A549 (cell line): ENCODE measurements around the gene SIRT4. TPM values are rescaled to one million over a fixed set of nuclear protein-coding genes. Genes with fewer than 3 reads are reported as not detected.

Source experiments
- ATAC-seq, 2 experiments: fragments of 200-7000 bp in 1 of 2; fragments of >200 bp in 1 of 2; cut with Nextera tagmentation in 1 of 2; cut with Tn5 transposase in 1 of 2; 3 replicates each; pipeline versions ENCODE4 v1.8.0 to v1.9.1; 2018 to 2020; ENCODE audit warnings: mild to moderate bottlenecking in 1 of 2, moderate library complexity in 1 of 2
- CTCF ChIA-PET: fragments of 300-600 bp; sonication (Branson Sonifier 250); formaldehyde crosslinking; extraction: SDS; loops from one replicate; lab custom pipeline; 2021; ENCODE audit warnings: antibody characterized with exemption, inconsistent platforms; lab: Yijun Ruan, JAX
- POLR2A ChIA-PET: fragments of 350-600 bp; formaldehyde crosslinking; extraction: SDS; loops from one replicate; lab custom pipeline; 2021; ENCODE audit warnings: antibody characterized with exemption, inconsistent platforms; lab: Yijun Ruan, JAX
- DNase-seq, 2 experiments: peaks; one replicate each; pipeline versions ENCODE4 v3.0.0 to v3.0.0-alpha.2; 2011 to 2016; ENCODE audit warnings: low read depth in 1 of 2, low spot score in 1 of 2
- FAIRE-seq: peaks from 2 replicates; lab custom pipeline; 2011; peaks lifted over from hg19 to GRCh38; lab: Jason Lieb, UNC
- H3K27ac ChIP-seq, 2 experiments: fragments of >200 bp; sonication (Bioruptor Twin); formaldehyde crosslinking; 3 replicates each; pipeline ENCODE4 v1.5.1; 2016 to 2017
- H3K4me1 ChIP-seq: fragments of >200 bp; sonication (Bioruptor Twin); formaldehyde crosslinking; 3 replicates; pipeline ENCODE4 v1.6.1; 2016
- H3K4me2 ChIP-seq: fragments of >200 bp; sonication (Bioruptor Twin); formaldehyde crosslinking; 3 replicates; pipeline ENCODE4 v1.6.1; 2016
- H3K4me3 ChIP-seq: fragments of >200 bp; sonication (Bioruptor Twin); formaldehyde crosslinking; 3 replicates; pipeline ENCODE4 v1.5.1; 2016
- H3K9me3 ChIP-seq: fragments of >200 bp; sonication (Bioruptor Twin); formaldehyde crosslinking; 3 replicates; pipeline ENCODE4 v1.6.1; 2016
- ATOH8 ChIP-seq: fragments of 250-450 bp; sonication (Bioruptor Pico); IDR thresholded peaks from 2 replicates; pipeline ENCODE4 v1.5.0; 2020; ENCODE audit warnings: low read depth, mild to moderate bottlenecking, moderate library complexity
- BCL3 ChIP-seq: fragments of >200 bp; sonication (Bioruptor Twin); formaldehyde crosslinking; IDR thresholded peaks from 3 replicates; pipeline ENCODE4 v1.6.1; 2016
- CEBPB ChIP-seq, 2 experiments: fragments of >200 bp in 1 of 2; sonication (Bioruptor Twin) in 1 of 2; formaldehyde crosslinking in 1 of 2; IDR thresholded peaks; 2 replicates each; pipeline ENCODE4 v1.6.1; 2012 to 2016
- E2F6 ChIP-seq: IDR thresholded peaks from 2 replicates; pipeline ENCODE4 v1.6.1; 2012; ENCODE audit warnings: low read depth, borderline replicate concordance
- EHMT2 ChIP-seq: fragments of 200-600 bp; sonication (generic); IDR thresholded peaks from 2 replicates; pipeline ENCODE4 v1.6.1; 2016; ENCODE audit warnings: antibody characterized with exemption, low read depth, mild to moderate bottlenecking, moderate library complexity
- ESRRA ChIP-seq: fragments of 150-350 bp; IDR thresholded peaks from 2 replicates; pipeline ENCODE4 v1.6.1; 2014; ENCODE audit warnings: mild to moderate bottlenecking, low read length, borderline replicate concordance
- HES2 ChIP-seq: fragments of >200 bp; sonication (Bioruptor Twin); formaldehyde crosslinking; IDR thresholded peaks from 2 replicates; pipeline ENCODE4 v1.6.1; 2016
- MAZ ChIP-seq: fragments of 150-350 bp; IDR thresholded peaks from 2 replicates; pipeline ENCODE4 v1.6.1; 2014; ENCODE audit warnings: antibody characterized with exemption, low read depth, low read length, borderline replicate concordance
- NFE2L2 ChIP-seq: fragments of 150-350 bp; conservative IDR thresholded peaks from 2 replicates; pipeline ENCODE4 v1.6.1; 2014; ENCODE audit warnings: low read length
- NR3C1 ChIP-seq: fragments of >200 bp; sonication (Bioruptor Twin); formaldehyde crosslinking; IDR thresholded peaks from 3 replicates; pipeline ENCODE4 v1.6.1; 2017
- RFX5 ChIP-seq: fragments of 450-650 bp; IDR thresholded peaks from 2 replicates; pipeline ENCODE4 v1.7.1; 2014; ENCODE audit warnings: antibody characterized with exemption, mild to moderate bottlenecking, moderate library complexity
- TP53 ChIP-seq: fragments of 250-450 bp; sonication (Bioruptor Pico); IDR thresholded peaks from 2 replicates; pipeline ENCODE4 v1.5.0; 2021; ENCODE audit warnings: mild to moderate bottlenecking, moderate library complexity
- USF2 ChIP-seq: fragments of 450-650 bp; IDR thresholded peaks from 2 replicates; pipeline ENCODE4 v1.6.1; 2014; ENCODE audit warnings: antibody characterized with exemption
- ZNF302 ChIP-seq: fragments of 250-450 bp; sonication (Bioruptor Pico); IDR thresholded peaks from 2 replicates; pipeline ENCODE4 v1.9.0; 2021; ENCODE audit warnings: inconsistent platforms, mild to moderate bottlenecking, moderate library complexity
- ZSCAN20 ChIP-seq: fragments of 250-450 bp; sonication (Bioruptor Pico); IDR thresholded peaks from 2 replicates; pipeline ENCODE4 v1.8.0; 2022; ENCODE audit warnings: mild to moderate bottlenecking, moderate library complexity
- WGBS: methylation state at CpG from one replicate; pipeline ENCODE4 v1.1.6; 2017; ENCODE audit errors: missing lambda C conversion rate; 5-methylcytosine and 5-hydroxymethylcytosine counted together
- polyA plus RNA-seq, 4 experiments: library from polyadenylated mRNA; depleted of rRNA in 3 of 4; stranded (reverse); fragments of >200 nt; fragmentation: RNase III in 1 of 4; extraction: RNeasy Plus Mini Kit Qiagen cat#74134 plus additional on column Dnase treatment in 1 of 4; gene quantifications; 2 replicates in 3 of 4; 3 replicates in 1 of 4; pipeline ENCODE4 v1.2.3, GENCODE V29; 2011 to 2017

Gene SIRT4
- polyA plus RNA-seq, 2 of the 4 experiments (the other 2 are of a cell fraction): 1.6 TPM

- POLR2A ChIA-PET: interaction anchor here (0.7 to 4.9 kb wide), 26 partner anchors 8 to 384 kb away, joined by 3 to 220 read pairs (median 8); partner anchors contain the start of genes COX6A1, PXN, RAB35 and RPLP0
- Histone ChIP-seq H3K9me3 (no peaks in the 10 kb centered on the region), H3K4me2 (peak overlapping the region; percentile 83), H3K4me3 (peak overlapping the region; percentile 41), H3K4me1 (peaks cover 13% of the 10 kb centered on the region; the same call in 2 of the 3 replicates), H3K27ac (peak overlapping the region; percentile 66 to 85)
- 9% methylated on average over 22 of the region's 22 CpGs for WGBS
- CTCF ChIA-PET: interaction anchor here (0.7 to 17.3 kb wide), 9 partner anchors 12 to 97 kb away, joined by 4 to 221 read pairs (median 7); partner anchors contain the start of genes PXN, RPLP0 and SIRT4
- ATAC-seq (peak; percentile 10 to 41; a peak in 4 of 6 replicates), DNase-seq (peak; percentile 25 to 74), FAIRE-seq (no peak)
- TF ChIP-seq E2F6: peak; percentile 51; the same call in 1 of the 2 replicates
- TF ChIP-seq CEBPB (IDR thresholded peaks at IDR 0.05): peak in 1 of 2 experiments; percentile 72; a peak in 2 of 4 replicates
- no peak for TF ChIP-seq BCL3
- TF ChIP-seq ESRRA: peak; percentile 3; the same call in 1 of the 2 replicates
- TF ChIP-seq ATOH8 (CRISPR knock-in tag): 0 out of 2 replicates have a peak, but pooled peaks have one; percentile 8
- TF ChIP-seq RFX5: no peak
Measured at GRCh38 chr12:120290609-120291305, 11.4 kb upstream of the SIRT4 start.

- CTCF ChIA-PET: interaction anchor here (0.6 to 17.3 kb wide), 4 partner anchors 10 to 497 kb away, joined by 3 to 221 read pairs (median 31); partner anchors contain the start of genes PXN and SIRT4
- Histone ChIP-seq H3K4me2 (peak overlapping the region; percentile 83), H3K4me3 (peak overlapping the region; percentile 55), H3K9me3 (no peaks in the 10 kb centered on the region), H3K27ac (peak overlapping the region; percentile 91 to 96), H3K4me1 (peaks cover 13% of the 10 kb centered on the region; the same call in 2 of the 3 replicates)
- POLR2A ChIA-PET: interaction anchor here (1.3 to 4.9 kb wide), 16 partner anchors 9 to 175 kb away, joined by 3 to 220 read pairs (median 12); partner anchors contain the start of genes COX6A1, PXN, RAB35 and RPLP0
- DNase-seq (no peak), FAIRE-seq (no peak), ATAC-seq (peak in 1 of 2 experiments; percentile 10; a peak in 3 of 6 replicates)
- 1% methylated on average over 17 of the region's 17 CpGs for WGBS
- TF ChIP-seq ZSCAN20 (CRISPR knock-in tag) (no peak), NFE2L2 (no peak), ZNF302 (CRISPR knock-in tag) (no peak), EHMT2 (no peak), TP53 (no peak), HES2 (no peak), NR3C1 (no peak), MAZ (no peak), USF2 (no peak)
Measured at GRCh38 chr12:120292411-120292660, 9.8 kb upstream of the SIRT4 start.
